GM12864 (cell line): ENCODE results near the gene IFT27.

Source experiments
- DNase-seq: peaks from one replicate; pipeline ENCODE4 v3.0.0-alpha.2; 2011; ENCODE audit warnings: low read depth
- H3K4me3 ChIP-seq: 2 replicates; pipeline ENCODE4 v1.5.1; 2011; ENCODE audit warnings: mild to moderate bottlenecking, low read depth, low read length, control low read depth
- TF ChIP-seq, protein P1 (sequence below): IDR thresholded peaks from 2 replicates; pipeline ENCODE4 v1.5.1; 2011; ENCODE audit warnings: low read depth, mild to moderate bottlenecking, moderate library complexity, low read length, control low read depth, inconsistent platforms; ENCODE audit errors: missing control alignments

Gene IFT27

DNA sequence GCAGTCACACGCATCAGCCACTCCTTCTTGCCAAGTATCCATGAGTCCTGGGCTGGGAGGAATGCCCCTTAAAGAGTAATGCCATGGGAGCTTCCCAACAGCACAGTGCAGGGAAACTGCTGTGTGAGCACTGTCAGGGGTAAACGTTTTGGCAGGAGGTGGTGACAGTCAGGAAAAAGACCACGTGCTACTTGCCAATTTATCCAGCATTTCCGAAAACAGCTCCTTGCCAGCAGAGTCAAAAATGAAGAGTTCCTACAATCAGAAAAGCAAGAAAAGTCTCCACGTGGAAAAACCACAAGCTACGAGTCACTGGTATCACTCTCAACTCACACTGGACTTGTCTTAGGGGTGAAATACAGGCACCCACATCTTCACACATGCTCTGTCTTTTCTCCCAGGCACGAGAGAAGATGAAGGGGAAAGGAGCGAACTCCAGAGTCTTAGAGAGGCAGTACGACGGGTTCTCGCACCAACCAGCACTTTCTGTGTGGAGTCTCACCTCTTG, 9.9 kb downstream of the IFT27 start:
- no peak overlapping the region for H3K4me3 ChIP-seq
- no peak for DNase-seq

DNA sequence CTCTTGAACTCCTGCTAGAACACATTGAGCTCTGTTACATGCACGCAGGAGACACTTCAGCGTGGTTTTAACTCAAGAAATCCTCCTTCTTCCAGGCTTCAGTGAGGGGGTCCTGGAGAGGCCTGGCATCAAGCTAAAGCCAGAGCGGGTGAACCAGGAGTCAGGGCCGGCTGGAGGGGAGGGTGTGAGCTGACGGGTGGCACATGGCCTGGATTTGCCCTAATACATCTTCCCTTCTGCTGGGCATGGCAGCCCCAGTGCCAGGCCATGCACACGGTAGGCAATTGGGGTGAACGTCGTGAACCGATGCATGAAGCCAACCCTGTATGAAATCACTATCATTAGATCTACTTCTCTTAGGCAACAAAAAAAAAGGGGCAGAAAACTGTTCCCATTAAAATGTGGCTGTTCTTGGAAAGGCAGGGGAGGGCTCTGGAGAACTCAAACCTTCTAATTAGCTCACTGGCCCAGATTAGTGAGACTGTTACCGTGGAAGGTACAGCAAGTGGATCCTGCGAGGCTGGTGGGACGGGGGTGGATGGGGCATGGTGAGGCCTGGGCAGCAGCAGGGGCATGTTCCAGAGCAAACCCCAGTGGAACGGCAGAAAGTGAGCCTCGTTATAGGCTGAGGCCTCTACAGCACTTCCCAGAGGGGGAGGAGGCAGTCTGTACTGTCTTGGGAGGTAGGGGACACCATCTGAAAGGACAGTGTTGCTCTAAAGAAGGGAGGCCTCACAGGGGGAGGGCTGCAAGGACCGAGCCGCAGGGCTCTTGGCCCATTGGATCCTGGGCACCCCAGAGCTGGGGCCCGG, 10.6 kb downstream of the IFT27 start:
- TF ChIP-seq, protein P1, sequence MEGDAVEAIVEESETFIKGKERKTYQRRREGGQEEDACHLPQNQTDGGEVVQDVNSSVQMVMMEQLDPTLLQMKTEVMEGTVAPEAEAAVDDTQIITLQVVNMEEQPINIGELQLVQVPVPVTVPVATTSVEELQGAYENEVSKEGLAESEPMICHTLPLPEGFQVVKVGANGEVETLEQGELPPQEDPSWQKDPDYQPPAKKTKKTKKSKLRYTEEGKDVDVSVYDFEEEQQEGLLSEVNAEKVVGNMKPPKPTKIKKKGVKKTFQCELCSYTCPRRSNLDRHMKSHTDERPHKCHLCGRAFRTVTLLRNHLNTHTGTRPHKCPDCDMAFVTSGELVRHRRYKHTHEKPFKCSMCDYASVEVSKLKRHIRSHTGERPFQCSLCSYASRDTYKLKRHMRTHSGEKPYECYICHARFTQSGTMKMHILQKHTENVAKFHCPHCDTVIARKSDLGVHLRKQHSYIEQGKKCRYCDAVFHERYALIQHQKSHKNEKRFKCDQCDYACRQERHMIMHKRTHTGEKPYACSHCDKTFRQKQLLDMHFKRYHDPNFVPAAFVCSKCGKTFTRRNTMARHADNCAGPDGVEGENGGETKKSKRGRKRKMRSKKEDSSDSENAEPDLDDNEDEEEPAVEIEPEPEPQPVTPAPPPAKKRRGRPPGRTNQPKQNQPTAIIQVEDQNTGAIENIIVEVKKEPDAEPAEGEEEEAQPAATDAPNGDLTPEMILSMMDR, result no peak
- no peak for DNase-seq
- no peak overlapping the region for H3K4me3 ChIP-seq

More for the DNA sequence above, 9.9 kb downstream of the IFT27 start:
- TF ChIP-seq, protein P1, result no peak

DNA sequence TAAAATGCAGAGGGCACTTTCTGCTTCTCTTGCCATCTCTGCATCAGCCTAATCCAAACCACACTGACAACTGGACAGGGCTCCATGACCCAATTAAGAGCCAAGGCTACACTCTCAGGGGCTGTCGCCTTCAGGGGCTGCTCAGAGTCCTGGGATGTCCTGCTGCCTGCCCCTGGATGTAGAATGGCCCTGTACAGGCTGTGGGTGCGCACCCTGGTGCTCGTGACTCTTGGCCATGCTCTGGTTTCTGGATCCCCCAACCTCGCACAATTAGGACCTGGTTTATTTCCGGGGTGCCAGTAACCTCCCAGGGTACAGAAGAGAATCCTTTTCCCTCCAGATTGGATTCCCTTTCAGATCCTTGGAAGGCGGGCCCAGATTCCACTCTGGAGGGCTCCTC, 11.3 kb downstream of the IFT27 start:
- TF ChIP-seq, protein P1, result no peak
- H3K4me3 ChIP-seq, result no peak overlapping the region
- DNase-seq, result no peak

DNA sequence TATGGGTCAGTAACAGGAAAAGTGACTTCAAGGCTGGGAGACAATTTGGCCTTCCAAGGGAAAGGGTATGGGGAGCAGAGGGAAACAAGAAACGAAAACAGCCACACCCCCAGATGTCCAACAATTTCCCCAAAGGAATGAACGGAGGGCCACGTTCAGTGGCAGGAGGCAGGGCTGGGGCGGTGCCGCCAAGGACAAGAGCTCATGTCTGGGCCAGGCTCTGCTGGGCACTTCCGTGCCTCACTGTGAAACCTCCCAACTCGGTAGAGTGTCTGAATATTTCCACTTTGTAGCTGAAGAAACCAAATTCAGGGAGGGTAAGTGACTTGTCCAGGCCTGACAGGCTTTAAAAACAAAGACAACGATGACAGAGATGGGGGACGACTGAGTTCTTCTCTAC, 11.9 kb downstream of the IFT27 start:
- H3K4me3 ChIP-seq, result no peak overlapping the region
- no peak for DNase-seq
- TF ChIP-seq, protein P1, result no peak

DNA sequence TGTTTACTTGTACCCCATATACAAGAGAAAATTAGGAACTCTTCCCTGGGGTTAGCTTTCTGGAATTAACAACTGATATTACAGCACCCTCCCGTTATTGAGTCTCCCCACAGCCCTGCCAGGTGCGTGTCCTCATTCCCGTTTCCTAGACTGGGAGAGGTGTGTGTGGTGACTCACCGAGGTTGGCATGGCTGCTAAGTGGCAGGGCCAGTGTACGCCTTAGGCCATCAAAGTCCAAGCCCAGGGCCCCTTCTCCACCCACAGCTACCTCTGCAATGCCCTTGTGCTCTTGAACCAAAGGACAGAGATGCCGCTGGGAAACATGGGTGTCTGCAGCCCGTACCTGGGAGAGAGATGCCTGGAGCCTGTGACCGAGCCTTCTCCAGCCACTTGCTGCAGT, 12.3 kb downstream of the IFT27 start:
- DNase-seq, result no peak
- no peak overlapping the region for H3K4me3 ChIP-seq
- TF ChIP-seq, protein P1, result no peak

DNA sequence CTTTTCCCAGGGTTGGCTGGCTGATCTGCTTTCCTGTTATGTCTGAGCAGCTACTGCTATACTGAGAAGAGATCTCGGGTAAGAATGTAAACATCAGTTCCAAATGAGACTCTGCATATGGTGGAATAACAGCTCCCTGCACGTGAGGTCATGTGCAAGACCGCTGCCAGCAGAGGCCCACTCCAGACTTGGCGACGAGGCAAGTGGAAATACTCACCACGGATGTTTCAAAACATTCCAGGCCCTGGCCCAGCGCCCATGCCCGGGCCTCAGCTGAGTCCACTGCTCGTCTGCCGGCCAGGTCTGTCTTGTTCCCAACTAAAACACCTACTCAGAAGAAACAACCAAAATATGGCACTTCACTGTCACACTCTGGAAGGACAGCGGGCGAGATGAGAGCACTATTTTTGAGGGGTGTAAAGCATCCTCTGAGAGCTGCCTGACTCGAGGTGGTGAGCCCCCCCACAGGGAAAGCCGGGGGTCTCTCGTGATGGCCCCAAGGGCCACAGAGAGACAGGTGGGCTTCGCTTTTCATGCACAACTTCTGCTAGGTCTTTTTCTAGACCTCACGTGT, 13.1 kb downstream of the IFT27 start:
- no peak for DNase-seq
- TF ChIP-seq, protein P1, result no peak
- H3K4me3 ChIP-seq, result no peak overlapping the region
